Prostate gland (tissue), 2 donors: ENCODE results near the gene LPCAT3.

Source experiments
- CTCF ChIP-seq, 4 experiments: fragments of 200-600 bp in 2 of 4; fragments of 450-650 bp in 2 of 4; sonication (generic) in 2 of 4; IDR thresholded peaks; 1 replicate in 3 of 4; 2 replicates in 1 of 4; pipeline ENCODE4 v1.5.1; 2016 to 2019; ENCODE audit warnings: antibody characterized with exemption in 4 of 4, mild to moderate bottlenecking in 2 of 4, moderate library complexity in 2 of 4
- POLR2A ChIP-seq: fragments of 450-650 bp; IDR thresholded peaks from one replicate; pipeline ENCODE4 v1.6.1; 2016; ENCODE audit warnings: antibody characterized with exemption, mild to moderate bottlenecking
- POLR2AphosphoS5 ChIP-seq: sonication (generic); formaldehyde crosslinking; IDR thresholded peaks from one replicate; pipeline ENCODE4 v1.6.1; 2017; ENCODE audit warnings: antibody characterized with exemption

- TF ChIP-seq CTCF (IDR thresholded peaks at IDR 0.05) (no peak), POLR2A (no peak), POLR2AphosphoS5 (no peak)
These were observed 54.4 kb downstream of the LPCAT3 start for GRCh38 chr12:6963791-6964413.
